ENCODE results near the gene SHB.

DNA sequence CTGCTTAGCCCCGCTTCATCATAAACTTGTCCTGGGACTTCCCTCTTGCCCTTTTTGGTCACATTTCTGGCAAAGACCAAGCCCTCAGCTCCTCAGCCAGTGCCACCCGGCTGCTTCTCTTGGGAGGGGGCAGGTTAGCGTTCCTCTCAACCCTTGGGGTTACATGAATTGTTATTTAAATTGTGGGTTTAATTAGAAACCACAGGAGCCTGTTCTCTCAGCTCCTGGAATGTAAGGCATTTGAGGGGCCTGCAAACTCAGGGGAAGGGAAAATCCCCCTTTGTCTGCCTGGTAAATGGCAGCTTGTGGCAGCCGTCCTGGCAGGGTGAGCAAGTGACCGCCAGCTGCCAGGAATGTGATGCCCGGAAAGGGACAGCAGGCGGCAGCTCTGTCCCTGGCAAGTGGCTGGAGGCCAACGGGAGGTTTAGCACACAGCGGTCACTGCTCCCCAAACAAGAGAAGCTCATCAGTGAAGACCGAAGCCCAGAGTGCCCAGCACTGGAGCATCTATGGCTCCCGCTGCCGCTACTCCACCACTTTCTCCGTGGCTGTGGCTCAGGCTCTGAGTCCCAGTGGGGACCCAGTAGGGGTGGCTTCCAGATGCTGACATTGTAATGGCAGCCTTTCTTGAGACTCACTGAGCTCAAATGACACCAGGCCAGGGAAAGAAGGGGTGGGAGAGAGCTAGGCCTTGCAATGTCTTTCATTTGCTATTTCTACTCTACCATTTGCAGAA, 51.7 kb downstream of the SHB start:
- TF ChIP-seq, protein P1, sequence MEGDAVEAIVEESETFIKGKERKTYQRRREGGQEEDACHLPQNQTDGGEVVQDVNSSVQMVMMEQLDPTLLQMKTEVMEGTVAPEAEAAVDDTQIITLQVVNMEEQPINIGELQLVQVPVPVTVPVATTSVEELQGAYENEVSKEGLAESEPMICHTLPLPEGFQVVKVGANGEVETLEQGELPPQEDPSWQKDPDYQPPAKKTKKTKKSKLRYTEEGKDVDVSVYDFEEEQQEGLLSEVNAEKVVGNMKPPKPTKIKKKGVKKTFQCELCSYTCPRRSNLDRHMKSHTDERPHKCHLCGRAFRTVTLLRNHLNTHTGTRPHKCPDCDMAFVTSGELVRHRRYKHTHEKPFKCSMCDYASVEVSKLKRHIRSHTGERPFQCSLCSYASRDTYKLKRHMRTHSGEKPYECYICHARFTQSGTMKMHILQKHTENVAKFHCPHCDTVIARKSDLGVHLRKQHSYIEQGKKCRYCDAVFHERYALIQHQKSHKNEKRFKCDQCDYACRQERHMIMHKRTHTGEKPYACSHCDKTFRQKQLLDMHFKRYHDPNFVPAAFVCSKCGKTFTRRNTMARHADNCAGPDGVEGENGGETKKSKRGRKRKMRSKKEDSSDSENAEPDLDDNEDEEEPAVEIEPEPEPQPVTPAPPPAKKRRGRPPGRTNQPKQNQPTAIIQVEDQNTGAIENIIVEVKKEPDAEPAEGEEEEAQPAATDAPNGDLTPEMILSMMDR (IDR thresholded peaks at IDR 0.05), result peak; percentile 16 to 76 (median 65)
- peak in 1 of 3 donors; percentile 4 for TF ChIP-seq POLR2A (IDR thresholded peaks at IDR 0.05)

All from body of pancreas (tissue), 4 donors.